Keratinocyte (primary cell): Measurements from ENCODE around the gene ACTN2. TPM values are rescaled to one million over a fixed set of nuclear protein-coding genes. Genes with fewer than 3 reads are reported as not detected.
"Not testable (repeated sequence)": the region's sequence is repeated elsewhere in the genome, so short reads cannot be mapped to it uniquely, and the experiment has no call there.

Source experiments
- DNase-seq: peaks from one replicate; pipeline ENCODE4 v3.0.0-alpha.2; 2011; ENCODE audit warnings: low read depth, missing footprints, low spot score
- FAIRE-seq: peaks from 2 replicates; lab custom pipeline; 2011; peaks lifted over from hg19 to GRCh38; lab: Jason Lieb, UNC
- H2AFZ ChIP-seq: 2 replicates; pipeline ENCODE4 v1.6.0; 2012; ENCODE audit warnings: low read length, control low read depth, inconsistent platforms; ENCODE audit not compliant: control insufficient read depth
- H3K27ac ChIP-seq: 2 replicates; pipeline ENCODE4 v1.5.1; 2011; ENCODE audit warnings: low read length; ENCODE audit not compliant: control insufficient read depth, insufficient read depth
- H3K27me3 ChIP-seq: 3 replicates; pipeline ENCODE4 v1.6.0; 2011; ENCODE audit warnings: low read length; ENCODE audit not compliant: control insufficient read depth, insufficient read depth; ENCODE audit errors: extremely low read depth
- H3K36me3 ChIP-seq, 2 experiments: 2 replicates in 1 of 2; 3 replicates in 1 of 2; pipeline ENCODE4 v1.5.1; 2011; ENCODE audit warnings: low read length in 2 of 2, mild to moderate bottlenecking in 1 of 2; ENCODE audit not compliant: control insufficient read depth in 2 of 2, insufficient read depth in 2 of 2; ENCODE audit errors: extremely low read depth in 1 of 2
- H3K4me1 ChIP-seq: 3 replicates; pipeline ENCODE4 v1.5.1; 2011; ENCODE audit warnings: low read length; ENCODE audit not compliant: control insufficient read depth, insufficient read depth; ENCODE audit errors: extremely low read depth
- H3K4me2 ChIP-seq: 3 replicates; pipeline ENCODE4 v1.6.0; 2011; ENCODE audit warnings: low read depth, low read length; ENCODE audit not compliant: control insufficient read depth, insufficient read depth; ENCODE audit errors: extremely low read depth
- H3K4me3 ChIP-seq, 3 experiments: fragments of 200-600 bp in 1 of 3; sonication (generic) in 1 of 3; 2 replicates in 2 of 3; 3 replicates in 1 of 3; pipeline ENCODE4 v1.5.1; 2011 to 2016; ENCODE audit warnings: low read length in 3 of 3, mild to moderate bottlenecking in 3 of 3, control low read depth in 2 of 3, inconsistent platforms in 1 of 3, low read depth in 1 of 3, mixed read lengths in 1 of 3, mixed run types in 1 of 3, moderate library complexity in 1 of 3; ENCODE audit not compliant: control insufficient read depth in 2 of 3, insufficient read depth in 2 of 3; ENCODE audit errors: extremely low read depth in 1 of 3
- H3K79me2 ChIP-seq: 2 replicates; pipeline ENCODE4 v1.6.0; 2012; ENCODE audit warnings: low read length; ENCODE audit not compliant: control insufficient read depth, insufficient read depth
- H3K9ac ChIP-seq: 3 replicates; pipeline ENCODE4 v1.6.0; 2011; ENCODE audit warnings: low read length; ENCODE audit not compliant: control insufficient read depth, insufficient read depth; ENCODE audit errors: extremely low read depth
- H3K9me1 ChIP-seq: 3 replicates; pipeline ENCODE4 v1.6.0; 2011; ENCODE audit warnings: low read length; ENCODE audit not compliant: control insufficient read depth, insufficient read depth; ENCODE audit errors: extremely low read depth
- H3K9me3 ChIP-seq: 2 replicates; pipeline ENCODE4 v1.5.1; 2012; ENCODE audit warnings: low read depth, low read length; ENCODE audit not compliant: control insufficient read depth
- H4K20me1 ChIP-seq: 3 replicates; pipeline ENCODE4 v1.6.0; 2011; ENCODE audit warnings: low read length; ENCODE audit not compliant: control insufficient read depth, insufficient read depth; ENCODE audit errors: extremely low read depth
- EZH2 ChIP-seq: IDR thresholded peaks from one replicate; pipeline ENCODE4 v1.6.1; 2012; ENCODE audit warnings: inconsistent platforms, mild to moderate bottlenecking, low read length, moderate library complexity
- dilution Hi-C: fragments of 300-500 bp; cut with MboI; formaldehyde crosslinking; loops from one replicate; pipeline ENCODE4 v1.7.0; 2020; ENCODE audit warnings: low sequenced_read_pairs; ENCODE audit not compliant: extremely low pct_ligation_motif_present
- polyA plus RNA-seq, 5 experiments: library from polyadenylated mRNA; depleted of rRNA in 3 of 5; stranded (reverse) in 3 of 5; stranded (forward) in 1 of 5; unstranded in 1 of 5; fragments of >200 nt; gene quantifications; 1 replicate in 1 of 5; 2 replicates in 3 of 5; 3 replicates in 1 of 5; pipeline versions ENCODE4 v1.2.1 to v1.2.3, GENCODE V29; 2011 to 2012; ENCODE audit warnings: missing spikeins in 2 of 5, low read depth in 1 of 5, low replicate concordance in 1 of 5
- TF ChIP-seq, protein P1 (sequence below), 3 experiments: IDR thresholded peaks in 1 of 3; conservative IDR thresholded peaks in 1 of 3; optimal IDR thresholded peaks in 1 of 3; 2 replicates in 2 of 3; 3 replicates in 1 of 3; pipeline versions ENCODE3 to v1.5.1; 2011; ENCODE audit warnings: low read length in 3 of 3, mild to moderate bottlenecking in 3 of 3, moderate library complexity in 2 of 3, control low read depth in 1 of 3, inconsistent platforms in 1 of 3; ENCODE audit not compliant: insufficient read depth in 2 of 3; ENCODE audit errors: extremely low read depth in 1 of 3

ACTN2 gene
- polyA plus RNA-seq, 1 donor (not counting 4 experiments of a cell fraction or from before 2014, with no cell fraction given) = not detected

DNA sequence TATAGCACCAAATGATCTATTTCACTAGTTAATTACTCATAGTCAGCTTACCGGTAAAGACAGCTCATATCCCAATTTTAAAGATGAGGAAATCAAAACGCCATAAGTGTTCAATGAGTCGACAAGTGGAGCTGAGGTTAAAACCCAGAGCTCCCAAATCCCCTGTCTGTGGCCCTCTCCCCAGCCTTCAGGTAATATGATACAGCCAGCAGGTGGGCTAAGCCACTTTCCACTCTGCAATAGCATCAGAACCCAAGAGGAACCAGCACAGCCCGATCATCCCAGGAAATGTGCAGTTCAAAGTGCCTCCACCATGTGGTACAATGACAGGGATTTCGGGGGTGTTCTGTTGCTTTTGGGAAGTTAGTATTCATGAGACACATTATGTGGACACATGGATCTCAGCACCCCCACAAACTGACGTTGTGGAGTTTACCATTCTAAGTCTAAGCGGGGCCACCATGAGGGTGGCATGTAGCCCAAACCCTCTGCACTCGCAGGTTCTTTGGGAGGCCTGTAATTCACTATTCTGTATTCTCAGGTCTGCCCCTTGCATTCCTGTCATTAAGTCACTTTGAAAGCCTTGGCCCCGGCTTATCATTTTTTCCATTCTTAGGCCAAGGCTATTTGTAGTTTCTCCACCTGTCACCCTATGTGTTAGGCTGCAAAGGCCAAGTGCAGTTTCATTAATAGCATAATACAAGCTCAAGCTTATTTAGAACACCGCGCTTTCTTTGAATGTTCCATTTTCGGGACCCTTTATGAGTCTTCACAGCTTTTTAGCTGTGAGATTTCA, 26.3 kb upstream of the ACTN2 start:
- FAIRE-seq (no peak), DNase-seq (no peak)
- Histone ChIP-seq H3K79me2 (no peaks in the 10 kb centered on the region), H3K4me1 (no peaks in the 10 kb centered on the region), H2AFZ (no peak overlapping the region), H3K36me3 (no peaks in the 10 kb centered on the region), H3K4me2 (no peak overlapping the region), H3K4me3 (no peak overlapping the region), H4K20me1 (no peaks in the 10 kb centered on the region), H3K27ac (no peak overlapping the region), H3K27me3 (no peaks in the 10 kb centered on the region), H3K9me1 (no peaks in the 10 kb centered on the region), H3K9me3 (no peaks in the 10 kb centered on the region), H3K9ac (no peak overlapping the region)
- dilution Hi-C loops = no loop called here
- TF ChIP-seq EZH2 = no peak
- TF ChIP-seq, protein P1, sequence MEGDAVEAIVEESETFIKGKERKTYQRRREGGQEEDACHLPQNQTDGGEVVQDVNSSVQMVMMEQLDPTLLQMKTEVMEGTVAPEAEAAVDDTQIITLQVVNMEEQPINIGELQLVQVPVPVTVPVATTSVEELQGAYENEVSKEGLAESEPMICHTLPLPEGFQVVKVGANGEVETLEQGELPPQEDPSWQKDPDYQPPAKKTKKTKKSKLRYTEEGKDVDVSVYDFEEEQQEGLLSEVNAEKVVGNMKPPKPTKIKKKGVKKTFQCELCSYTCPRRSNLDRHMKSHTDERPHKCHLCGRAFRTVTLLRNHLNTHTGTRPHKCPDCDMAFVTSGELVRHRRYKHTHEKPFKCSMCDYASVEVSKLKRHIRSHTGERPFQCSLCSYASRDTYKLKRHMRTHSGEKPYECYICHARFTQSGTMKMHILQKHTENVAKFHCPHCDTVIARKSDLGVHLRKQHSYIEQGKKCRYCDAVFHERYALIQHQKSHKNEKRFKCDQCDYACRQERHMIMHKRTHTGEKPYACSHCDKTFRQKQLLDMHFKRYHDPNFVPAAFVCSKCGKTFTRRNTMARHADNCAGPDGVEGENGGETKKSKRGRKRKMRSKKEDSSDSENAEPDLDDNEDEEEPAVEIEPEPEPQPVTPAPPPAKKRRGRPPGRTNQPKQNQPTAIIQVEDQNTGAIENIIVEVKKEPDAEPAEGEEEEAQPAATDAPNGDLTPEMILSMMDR (optimal IDR thresholded peaks at IDR 0.05 in 1 of 3, IDR thresholded peaks at IDR 0.05 in 1 of 3, conservative IDR thresholded peaks at IDR 0.05 in 1 of 3; ENCODE audit: extremely low read depth in 1 of 3, insufficient read depth in 2 of 3, low read length in 3 of 3) = no peak

DNA sequence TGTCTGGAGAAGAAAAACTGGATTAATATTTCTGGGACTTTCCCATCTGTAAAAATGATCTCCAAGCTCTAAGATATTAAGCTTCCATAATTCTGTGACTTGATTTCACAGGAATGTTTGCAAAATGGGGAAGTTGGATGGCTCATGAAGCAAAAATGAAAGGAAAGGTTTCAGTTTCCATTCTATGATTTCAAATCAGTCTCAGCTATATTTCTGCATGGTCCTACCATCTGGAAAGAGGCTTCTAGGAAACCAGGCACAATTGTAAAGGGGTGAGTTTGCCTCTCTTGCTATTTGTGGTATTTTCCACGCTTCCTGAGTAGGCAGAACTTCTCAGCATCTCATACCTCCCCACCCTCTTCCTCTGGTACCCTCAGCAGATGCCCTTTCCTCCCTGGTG, 22.4 kb upstream of the ACTN2 start:
- no peaks in the 10 kb centered on the region for H3K79me2 ChIP-seq
- FAIRE-seq = no peak

DNA sequence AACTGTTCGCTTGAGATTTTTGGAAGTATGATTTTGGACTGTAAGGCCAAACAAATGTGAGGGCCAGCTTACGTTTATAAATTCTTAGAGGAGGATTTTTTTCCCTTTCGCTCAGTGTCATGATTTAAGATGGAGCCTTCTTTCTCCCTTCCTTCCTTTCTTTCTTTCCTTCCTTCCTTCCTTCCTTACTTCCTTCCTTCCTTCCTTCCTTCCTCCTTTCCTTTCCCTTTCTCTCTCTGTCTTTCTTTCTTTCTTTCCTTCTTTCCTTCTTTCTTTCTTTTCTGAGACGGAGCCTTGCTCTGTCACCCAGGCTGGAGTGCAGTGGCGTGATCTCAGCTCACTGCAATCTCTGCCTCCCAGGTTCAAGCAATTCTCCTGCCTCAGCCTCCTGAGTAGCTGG, 17.4 kb upstream of the ACTN2 start:
- FAIRE-seq, H3K27me3 ChIP-seq, dilution Hi-C loops, H3K4me3 ChIP-seq, H3K9me3 ChIP-seq, H3K27ac ChIP-seq, H3K4me2 ChIP-seq, H3K9me1 ChIP-seq, H2AFZ ChIP-seq, H3K79me2 ChIP-seq, H3K9ac ChIP-seq, H4K20me1 ChIP-seq, DNase-seq, H3K36me3 ChIP-seq, H3K4me1 ChIP-seq: not testable (repeated sequence)

More for the DNA sequence above, 22.4 kb upstream of the ACTN2 start:
- Histone ChIP-seq H3K4me3 (no peak overlapping the region), H3K9me3 (no peaks in the 10 kb centered on the region), H3K27me3 (no peaks in the 10 kb centered on the region), H2AFZ (no peak overlapping the region), H3K4me1 (no peaks in the 10 kb centered on the region), H3K9ac (no peak overlapping the region), H4K20me1 (no peaks in the 10 kb centered on the region), H3K27ac (no peak overlapping the region), H3K9me1 (no peaks in the 10 kb centered on the region), H3K4me2 (no peak overlapping the region), H3K36me3 (no peaks in the 10 kb centered on the region)
- TF ChIP-seq, protein P1 (optimal IDR thresholded peaks at IDR 0.05 in 1 of 3, IDR thresholded peaks at IDR 0.05 in 1 of 3, conservative IDR thresholded peaks at IDR 0.05 in 1 of 3; ENCODE audit: extremely low read depth in 1 of 3, insufficient read depth in 2 of 3, low read length in 3 of 3) = no peak
- TF ChIP-seq EZH2 = no peak
- dilution Hi-C loops = no loop called here
- no peak for DNase-seq
